ENCODE data around the gene LIPM.
"Not testable (repeated sequence)": the region's sequence is repeated elsewhere in the genome, so short reads cannot be mapped to it uniquely, and the experiment has no call there.

DNA sequence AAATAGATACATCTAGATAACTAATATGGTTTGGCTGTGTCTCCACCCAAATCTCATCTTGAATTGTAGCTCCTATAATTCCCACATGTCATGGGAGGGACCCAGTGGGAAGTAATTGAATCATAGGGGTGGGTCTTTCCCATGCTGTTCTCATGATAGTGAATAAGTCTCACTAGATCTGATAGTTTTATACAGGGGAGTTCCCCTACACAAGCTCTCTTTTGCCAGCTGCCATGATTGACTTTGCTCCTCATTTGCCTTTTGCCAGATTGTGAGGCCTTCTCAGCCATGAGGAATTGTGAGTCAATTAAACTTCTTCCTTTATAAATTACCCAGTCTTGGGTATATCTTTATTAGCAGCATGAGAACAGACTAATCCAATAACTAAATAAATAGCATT lies 35.1 kb downstream of the LIPM start:
- TF ChIP-seq ZNF329 (CRISPR knock-in tag; IDR thresholded peaks at IDR 0.05; ENCODE audit: low read depth); GABPA (IDR thresholded peaks at IDR 0.05; ENCODE audit: low read depth, low read length); GABPA (CRISPR knock-in tag; IDR thresholded peaks at IDR 0.05; ENCODE audit: low read depth); GTF3A (CRISPR knock-in tag; conservative IDR thresholded peaks at IDR 0.05); ZNF589 (CRISPR knock-in tag; conservative IDR thresholded peaks at IDR 0.05); JUNB (CRISPR knock-in tag; IDR thresholded peaks at IDR 0.05; ENCODE audit: borderline replicate concordance); MTF2 (CRISPR knock-in tag; IDR thresholded peaks at IDR 0.05; ENCODE audit: borderline replicate concordance); KDM5B (CRISPR knock-in tag; IDR thresholded peaks at IDR 0.05; ENCODE audit: borderline replicate concordance); MAZ (IDR thresholded peaks at IDR 0.05; ENCODE audit: borderline replicate concordance, low read depth, low read length); MAZ (CRISPR knock-in tag; IDR thresholded peaks at IDR 0.05; ENCODE audit: low read depth): not testable (repeated sequence)
- TF ChIP-seq, protein P1, sequence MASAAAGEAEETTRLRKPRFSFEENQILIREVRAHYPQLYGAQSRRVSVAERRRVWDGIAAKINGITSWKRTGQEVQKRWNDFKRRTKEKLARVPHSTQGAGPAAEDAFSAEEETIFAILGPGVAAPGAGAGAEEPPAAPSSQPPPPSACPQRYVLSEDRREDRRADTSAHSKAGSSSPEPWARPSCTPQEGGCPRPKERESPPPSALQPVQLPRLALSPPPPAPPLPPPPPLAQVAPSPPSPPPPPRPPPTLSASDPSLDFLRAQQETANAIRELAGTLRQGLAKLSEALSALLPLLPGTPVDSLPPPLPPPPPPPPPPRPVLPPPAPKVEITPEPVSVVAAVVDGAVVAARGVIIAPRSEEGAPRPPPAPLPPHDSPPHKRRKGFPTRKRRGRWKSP (CRISPR knock-in tag; IDR thresholded peaks at IDR 0.05), result not testable (repeated sequence)
- TF ChIP-seq, protein P2, sequence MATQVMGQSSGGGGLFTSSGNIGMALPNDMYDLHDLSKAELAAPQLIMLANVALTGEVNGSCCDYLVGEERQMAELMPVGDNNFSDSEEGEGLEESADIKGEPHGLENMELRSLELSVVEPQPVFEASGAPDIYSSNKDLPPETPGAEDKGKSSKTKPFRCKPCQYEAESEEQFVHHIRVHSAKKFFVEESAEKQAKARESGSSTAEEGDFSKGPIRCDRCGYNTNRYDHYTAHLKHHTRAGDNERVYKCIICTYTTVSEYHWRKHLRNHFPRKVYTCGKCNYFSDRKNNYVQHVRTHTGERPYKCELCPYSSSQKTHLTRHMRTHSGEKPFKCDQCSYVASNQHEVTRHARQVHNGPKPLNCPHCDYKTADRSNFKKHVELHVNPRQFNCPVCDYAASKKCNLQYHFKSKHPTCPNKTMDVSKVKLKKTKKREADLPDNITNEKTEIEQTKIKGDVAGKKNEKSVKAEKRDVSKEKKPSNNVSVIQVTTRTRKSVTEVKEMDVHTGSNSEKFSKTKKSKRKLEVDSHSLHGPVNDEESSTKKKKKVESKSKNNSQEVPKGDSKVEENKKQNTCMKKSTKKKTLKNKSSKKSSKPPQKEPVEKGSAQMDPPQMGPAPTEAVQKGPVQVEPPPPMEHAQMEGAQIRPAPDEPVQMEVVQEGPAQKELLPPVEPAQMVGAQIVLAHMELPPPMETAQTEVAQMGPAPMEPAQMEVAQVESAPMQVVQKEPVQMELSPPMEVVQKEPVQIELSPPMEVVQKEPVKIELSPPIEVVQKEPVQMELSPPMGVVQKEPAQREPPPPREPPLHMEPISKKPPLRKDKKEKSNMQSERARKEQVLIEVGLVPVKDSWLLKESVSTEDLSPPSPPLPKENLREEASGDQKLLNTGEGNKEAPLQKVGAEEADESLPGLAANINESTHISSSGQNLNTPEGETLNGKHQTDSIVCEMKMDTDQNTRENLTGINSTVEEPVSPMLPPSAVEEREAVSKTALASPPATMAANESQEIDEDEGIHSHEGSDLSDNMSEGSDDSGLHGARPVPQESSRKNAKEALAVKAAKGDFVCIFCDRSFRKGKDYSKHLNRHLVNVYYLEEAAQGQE (IDR thresholded peaks at IDR 0.05; ENCODE audit: borderline replicate concordance in 1 of 2, low read depth in 1 of 2, low read length in 2 of 2), result not testable (repeated sequence)
